GM12872 (cell line): ENCODE data around the gene CCNB1IP1.

ENCODE experiments used
- TF ChIP-seq, protein P1 (sequence below): IDR thresholded peaks from 3 replicates; pipeline ENCODE4 v1.5.1; 2011; ENCODE audit warnings: low read depth, mild to moderate bottlenecking, low read length, moderate library complexity; ENCODE audit not compliant: insufficient read depth

CCNB1IP1 gene

GRCh38 chr14:20331053-20331613 lies 1.9 kb downstream of the CCNB1IP1 start:
- TF ChIP-seq, protein P1, sequence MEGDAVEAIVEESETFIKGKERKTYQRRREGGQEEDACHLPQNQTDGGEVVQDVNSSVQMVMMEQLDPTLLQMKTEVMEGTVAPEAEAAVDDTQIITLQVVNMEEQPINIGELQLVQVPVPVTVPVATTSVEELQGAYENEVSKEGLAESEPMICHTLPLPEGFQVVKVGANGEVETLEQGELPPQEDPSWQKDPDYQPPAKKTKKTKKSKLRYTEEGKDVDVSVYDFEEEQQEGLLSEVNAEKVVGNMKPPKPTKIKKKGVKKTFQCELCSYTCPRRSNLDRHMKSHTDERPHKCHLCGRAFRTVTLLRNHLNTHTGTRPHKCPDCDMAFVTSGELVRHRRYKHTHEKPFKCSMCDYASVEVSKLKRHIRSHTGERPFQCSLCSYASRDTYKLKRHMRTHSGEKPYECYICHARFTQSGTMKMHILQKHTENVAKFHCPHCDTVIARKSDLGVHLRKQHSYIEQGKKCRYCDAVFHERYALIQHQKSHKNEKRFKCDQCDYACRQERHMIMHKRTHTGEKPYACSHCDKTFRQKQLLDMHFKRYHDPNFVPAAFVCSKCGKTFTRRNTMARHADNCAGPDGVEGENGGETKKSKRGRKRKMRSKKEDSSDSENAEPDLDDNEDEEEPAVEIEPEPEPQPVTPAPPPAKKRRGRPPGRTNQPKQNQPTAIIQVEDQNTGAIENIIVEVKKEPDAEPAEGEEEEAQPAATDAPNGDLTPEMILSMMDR: no peak

- TF ChIP-seq, protein P1: no peak
These were observed 3.7 kb downstream of the CCNB1IP1 start for GRCh38 chr14:20329355-20329754.

DNA sequence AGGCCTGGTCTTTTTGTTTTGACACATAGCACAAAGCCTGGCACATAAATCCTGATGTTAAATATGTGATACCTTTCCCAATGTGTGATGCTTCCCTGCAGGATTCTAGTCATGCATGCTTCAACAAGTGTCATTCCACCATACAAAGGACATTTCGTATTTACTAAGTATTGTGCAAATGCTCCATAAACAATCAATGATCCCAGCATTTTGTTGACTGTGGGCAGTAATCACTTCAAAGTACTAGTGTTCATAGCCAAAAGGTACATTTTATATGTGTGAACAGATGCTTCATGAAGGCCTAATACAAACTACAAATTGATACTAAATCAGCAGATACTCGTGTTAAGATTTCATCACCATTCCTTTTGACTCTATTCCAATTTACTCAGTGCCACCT lies 4.4 kb downstream of the CCNB1IP1 start:
- TF ChIP-seq, protein P1: no peak

DNA sequence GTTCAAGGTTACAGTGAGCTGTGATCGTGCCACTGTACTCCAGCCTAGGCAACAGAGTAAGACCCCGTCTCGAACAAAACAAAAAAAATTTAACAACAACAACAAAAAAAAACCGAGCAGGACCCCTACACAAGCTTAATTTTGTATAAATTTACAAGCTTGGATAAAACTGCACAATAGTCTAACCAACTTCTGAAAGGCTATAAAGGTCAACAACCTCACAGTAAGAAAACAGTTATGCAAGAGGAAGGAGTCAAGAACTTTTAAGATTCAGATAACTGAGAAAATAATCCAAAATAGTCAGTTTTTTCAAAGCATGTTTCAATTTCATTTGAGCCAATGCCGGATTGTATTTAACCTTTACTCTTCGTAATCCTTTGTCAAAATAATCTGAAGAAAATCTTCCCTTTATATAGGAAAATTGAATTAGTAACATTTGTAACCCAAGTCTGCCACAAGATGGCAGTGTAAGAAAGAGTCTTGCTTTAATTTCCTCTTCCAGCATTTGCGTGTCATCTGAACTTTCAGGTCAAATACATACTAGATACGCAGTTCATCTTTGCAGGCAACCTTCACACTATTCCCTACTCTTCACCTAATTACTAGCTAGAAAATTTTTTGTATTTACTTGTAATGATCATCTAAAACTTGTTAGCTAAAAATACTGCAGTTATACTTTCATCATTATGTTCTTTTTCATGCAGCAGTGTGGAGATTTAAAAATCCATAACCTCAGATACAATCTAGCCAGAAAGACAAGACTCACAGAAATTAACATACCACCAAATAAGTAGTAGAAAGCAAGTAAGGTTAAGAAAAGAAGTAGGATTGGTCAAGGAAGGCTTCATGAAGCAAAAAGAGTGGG lies 5.8 kb downstream of the CCNB1IP1 start:
- TF ChIP-seq, protein P1: peak; percentile 58

DNA sequence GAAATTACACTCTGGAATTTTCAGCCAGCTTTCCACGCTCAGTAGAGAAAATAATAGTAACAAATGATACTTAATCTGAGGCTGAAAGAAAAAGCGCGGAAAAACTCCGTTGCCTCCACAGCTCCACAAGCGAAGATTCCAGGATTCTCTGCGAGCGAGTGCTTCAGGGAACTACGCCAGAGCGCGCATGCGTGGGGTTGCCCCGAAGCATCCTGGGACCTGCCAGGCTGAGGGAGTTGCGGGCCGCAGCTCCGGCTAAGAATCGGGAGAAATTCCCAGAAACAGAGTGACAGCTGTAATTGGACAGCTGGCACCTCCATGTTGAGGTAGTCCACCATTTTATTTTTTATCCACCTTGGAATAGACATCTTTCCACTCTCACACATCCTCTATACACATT lies 15.4 kb downstream of the CCNB1IP1 start:
- TF ChIP-seq, protein P1: no peak

DNA sequence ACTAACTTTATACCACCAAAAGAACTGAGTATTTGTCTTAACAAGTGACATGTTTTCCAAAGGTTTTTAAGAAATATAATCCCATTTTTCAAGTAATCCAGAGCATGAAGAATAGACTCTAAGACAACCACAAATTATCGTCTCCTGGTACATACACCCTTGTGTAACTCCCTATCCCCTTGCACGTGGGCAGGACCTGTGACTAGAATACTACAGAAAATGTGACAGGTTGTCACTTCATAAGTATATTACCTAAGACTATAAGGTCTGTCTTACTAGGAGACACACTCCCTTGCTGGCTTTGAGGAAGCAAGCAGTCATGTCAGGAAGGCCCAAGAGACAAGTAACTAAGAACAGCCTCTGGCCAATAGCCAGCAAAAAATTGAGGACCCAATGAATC lies 19.1 kb downstream of the CCNB1IP1 start:
- TF ChIP-seq, protein P1: no peak

DNA sequence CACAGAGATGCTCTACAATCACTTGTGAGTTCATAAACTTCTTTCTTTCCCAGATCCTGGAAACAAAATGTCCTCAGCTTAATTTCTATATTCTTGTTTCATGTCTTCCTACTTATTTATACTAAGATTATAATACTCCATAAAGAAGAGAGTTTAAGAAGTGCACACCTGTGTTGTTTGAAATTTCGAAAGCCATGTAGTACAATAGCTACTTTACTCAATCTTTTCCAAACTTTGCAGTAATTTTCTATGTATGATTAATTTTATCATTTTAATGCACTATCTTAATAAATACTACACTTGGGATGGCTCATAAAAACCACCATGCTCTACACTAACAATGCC lies 27.0 kb downstream of the CCNB1IP1 start:
- TF ChIP-seq, protein P1: no peak
